CD4-positive, alpha-beta T cell treated with Interleukin-4 for 1 hour (primary cell): Measurements from ENCODE around the gene FANCC.
"Not testable (repeated sequence)": the region's sequence is repeated elsewhere in the genome, so short reads cannot be mapped to it uniquely, and the experiment has no call there.

Source experiments
- DNase-seq, 2 donors: peaks; one replicate each; pipeline ENCODE4 v3.0.0-alpha.2; 2020 to 2022

FANCC gene

DNA sequence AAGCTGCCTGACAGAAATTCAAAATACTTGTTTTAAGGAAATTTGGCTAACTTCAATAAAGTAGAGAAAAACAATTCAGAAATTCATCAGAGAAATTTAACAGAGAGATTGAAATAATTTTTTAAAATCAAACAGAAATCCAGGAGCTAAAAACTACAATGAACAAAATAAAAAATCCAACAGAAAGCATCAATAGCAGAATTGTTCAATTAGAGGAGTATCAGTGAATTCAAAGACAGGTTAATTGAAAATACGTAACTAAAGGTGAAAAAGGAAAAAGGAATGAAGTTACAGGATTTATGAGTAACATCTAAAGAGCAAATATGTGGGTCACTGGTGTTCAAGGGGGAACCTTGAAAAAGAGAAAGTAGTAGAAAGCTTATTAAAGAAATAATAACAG is 36.8 kb downstream of the FANCC start:
- DNase-seq = no peak

DNA sequence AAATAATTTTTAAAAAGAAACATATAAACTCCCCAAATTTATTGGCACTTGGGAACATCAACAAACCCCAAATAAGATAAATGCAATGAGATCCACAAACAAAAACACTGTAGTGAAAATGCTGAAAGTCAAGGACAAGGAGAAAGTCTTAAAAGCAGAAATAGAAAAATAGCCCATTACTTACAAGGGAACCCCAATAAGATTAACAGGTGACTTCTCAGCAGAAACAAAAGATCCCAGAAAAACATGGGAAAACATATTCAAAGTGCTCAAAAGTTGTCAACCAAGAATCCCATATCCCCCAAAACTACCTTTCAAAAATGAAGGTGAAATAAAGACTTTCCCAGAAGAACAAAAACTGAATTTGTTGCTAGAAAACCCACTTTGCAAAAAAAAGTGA is 40.0 kb downstream of the FANCC start:
- DNase-seq = no peak

GRCh38 chr9:95276395-95276954 is 41.0 kb downstream of the FANCC start:
- no peak for DNase-seq

DNA sequence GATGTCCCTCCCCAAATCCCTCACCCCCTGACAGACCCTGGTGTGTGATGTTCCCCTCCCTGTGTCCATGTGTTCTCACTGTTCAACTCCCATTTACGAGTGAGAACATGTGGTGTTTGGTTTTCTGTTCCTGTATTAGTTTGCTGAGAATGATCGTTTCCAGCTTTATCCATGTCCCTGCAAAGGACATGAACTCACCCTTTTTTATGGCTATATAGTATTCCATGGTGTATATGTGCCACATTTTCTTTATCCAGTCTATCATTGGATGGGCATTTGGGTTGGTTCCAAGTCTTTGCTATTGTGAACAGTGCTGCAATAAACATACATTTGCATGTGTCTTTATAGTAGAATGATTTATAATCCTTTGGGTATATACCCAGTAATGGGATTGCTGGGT is 43.3 kb downstream of the FANCC start:
- not testable (repeated sequence) for DNase-seq

- no peak for DNase-seq
These were observed 44.0 kb downstream of the FANCC start for GRCh38 chr9:95273369-95274022.

- no peak for DNase-seq
These were observed 44.7 kb downstream of the FANCC start for GRCh38 chr9:95272830-95273229.

GRCh38 chr9:95270790-95271189 is 46.7 kb downstream of the FANCC start:
- no peak for DNase-seq

DNA sequence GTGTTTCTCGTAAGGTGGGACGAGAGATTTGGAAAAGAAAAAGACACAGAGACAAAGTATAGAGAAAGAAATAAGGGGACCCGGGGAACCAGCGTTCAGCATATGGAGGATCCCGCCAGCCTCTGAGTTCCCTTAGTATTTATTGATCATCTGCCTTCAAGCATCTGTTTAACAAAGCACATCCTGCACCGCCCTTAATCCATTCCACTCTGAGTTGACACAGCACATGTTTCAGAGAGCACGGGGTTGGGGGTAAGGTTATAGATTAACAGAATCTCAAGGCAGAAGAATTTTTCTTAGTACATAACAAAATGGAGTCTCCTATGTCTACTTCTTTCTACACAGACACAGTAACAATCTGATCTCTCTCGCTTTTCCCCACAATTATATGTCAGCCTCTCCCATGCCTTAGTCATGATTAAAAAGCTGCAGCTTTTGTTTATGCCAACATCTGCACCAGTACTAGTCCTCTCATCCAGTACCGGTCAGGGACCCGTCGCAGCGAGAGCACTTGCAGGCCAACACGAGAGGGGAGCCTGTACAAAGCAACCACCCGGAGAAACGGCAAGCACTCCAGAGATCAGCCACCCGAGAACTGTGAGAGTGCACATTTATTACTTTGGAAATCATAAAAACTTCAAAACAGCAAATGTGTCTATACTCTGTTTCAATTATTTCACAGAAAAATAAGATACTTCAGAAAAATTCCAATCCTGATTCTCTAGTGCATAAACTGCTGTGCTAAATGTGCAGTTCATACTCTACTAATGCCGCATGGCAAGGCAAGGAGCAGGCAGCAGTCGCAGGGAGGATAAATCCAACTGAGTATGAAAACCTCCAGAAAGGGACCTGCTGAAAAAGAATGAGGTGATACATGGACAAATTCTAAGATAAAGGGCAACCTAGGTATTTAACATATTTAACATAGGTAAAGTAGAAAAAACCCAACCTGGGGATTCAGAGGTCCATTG is 47.4 kb downstream of the FANCC start:
- DNase-seq = not testable (repeated sequence)

DNA sequence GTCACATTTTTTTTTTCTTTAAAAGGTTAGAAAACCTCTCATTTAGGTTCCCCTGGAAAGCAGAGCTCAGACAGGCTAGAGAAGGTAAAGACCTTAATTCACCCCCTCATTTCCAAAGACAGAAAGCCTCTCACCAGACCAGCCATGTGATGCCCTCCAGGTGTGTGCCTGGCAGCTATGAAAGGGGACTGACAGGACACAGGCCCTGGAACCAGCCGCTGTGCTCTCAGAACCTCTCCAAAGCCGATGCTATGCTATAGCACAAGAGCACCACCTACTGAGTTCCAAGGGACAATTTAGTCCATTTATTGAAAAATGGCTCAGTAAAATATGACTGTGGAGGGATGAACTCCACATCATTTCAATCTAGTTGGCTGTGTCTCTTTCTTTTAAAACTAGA is 48.8 kb downstream of the FANCC start:
- no peak for DNase-seq

DNA sequence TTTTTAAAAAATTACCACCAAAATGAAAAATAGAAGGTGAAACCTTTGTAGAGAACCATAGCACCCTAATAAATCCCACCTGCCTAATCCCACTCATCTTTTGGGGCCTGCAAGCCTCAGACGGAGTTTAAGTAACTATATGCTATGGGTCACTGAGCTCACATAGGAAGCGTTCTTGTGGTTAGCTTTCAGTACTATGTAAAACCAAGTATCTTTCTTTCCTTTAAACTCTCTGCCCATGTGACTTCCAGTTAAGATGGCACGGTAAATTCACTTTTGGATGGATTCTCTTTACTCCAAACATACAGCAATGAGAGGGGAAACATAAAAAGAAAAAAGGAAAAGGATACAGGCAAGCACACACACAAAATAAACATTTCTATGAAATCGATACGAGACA is 50.9 kb downstream of the FANCC start:
- no peak for DNase-seq

GRCh38 chr9:95265960-95266359 is 51.5 kb downstream of the FANCC start:
- no peak for DNase-seq

DNA sequence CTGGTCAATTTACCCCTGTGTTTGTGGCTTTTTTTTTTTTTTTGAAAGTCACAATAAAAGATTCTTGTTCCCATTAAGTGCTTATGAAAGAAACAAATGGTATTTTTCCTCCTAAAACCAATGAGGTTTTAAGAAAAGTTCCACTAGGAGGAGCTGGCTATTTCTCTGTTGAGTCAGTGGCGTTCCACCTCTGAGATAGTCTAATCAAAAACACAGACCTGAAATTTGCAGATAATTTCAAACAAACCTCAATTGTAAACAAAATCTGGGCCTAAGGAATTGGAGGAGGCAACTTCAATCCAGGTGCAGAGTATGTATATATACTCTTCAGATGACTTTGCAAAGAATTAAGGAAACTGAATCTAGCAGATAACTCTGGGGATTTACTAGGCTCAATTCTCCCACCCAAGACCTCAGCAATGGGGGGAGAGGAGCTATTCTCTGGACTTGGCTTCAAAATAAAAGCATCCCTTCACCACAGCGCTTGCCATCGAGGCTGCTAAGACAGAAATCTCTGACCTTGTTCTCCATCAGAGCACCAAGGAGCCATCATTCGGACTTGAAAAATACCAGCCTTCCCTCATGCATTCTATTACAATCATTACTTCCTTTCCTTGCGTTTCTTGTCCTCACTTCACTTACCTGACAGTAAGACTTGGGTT is 52.4 kb downstream of the FANCC start:
- no peak for DNase-seq

DNA sequence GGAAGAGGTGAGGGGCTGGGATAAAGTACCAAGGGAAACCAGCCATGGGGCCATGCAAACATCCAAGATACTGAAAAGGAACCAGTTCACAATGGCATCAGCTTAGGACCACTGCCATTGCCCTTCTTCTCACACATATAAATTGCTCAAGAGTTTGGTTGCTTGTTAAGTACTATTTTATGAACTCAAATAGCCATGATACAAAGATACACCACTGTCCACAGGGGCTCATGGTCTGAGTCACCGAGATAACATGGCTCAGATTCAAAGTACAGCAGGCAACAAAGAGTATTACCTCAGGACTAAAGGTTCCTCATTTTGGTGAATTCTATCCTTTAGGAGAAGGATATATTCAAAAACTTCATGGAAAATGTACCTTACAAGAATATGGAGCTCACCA is 55.6 kb downstream of the FANCC start:
- no peak for DNase-seq

DNA sequence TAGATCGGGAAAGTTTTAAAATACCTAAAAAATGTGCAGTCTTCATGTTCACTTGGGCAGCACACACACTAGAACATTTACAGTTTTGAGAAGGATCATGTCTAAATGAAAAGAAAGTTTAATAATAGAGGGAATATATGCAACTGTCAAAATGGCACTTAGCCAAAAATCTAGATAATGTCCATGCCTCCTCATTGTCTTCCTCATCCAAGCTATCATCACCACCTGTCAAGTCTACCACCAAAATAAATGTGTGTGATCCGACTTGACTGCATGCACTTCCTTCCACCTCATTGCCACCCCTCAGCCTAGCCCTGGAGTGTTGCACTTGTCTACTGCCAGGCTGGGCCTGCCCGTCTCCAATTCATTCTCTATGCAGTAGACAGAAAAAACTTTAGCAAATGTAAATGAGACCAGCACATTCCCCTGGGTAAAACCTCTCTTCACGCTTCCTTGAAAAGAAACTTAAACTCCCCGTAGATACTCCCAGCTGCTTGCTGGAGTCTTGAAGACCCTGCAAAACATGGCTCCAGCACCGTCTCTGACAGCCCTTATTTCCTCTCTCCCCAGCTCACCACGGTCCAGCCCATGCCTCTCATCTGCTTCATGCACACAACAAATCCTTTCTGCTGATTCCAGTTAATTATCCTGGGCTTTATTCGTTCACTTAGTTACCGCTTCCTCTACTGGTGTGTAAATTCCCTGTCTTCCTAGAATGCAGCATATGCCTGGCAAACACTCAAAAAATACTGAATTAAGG is 66.9 kb downstream of the FANCC start:
- DNase-seq = no peak

GRCh38 chr9:95249986-95250385 is 67.5 kb downstream of the FANCC start:
- DNase-seq = no peak

DNA sequence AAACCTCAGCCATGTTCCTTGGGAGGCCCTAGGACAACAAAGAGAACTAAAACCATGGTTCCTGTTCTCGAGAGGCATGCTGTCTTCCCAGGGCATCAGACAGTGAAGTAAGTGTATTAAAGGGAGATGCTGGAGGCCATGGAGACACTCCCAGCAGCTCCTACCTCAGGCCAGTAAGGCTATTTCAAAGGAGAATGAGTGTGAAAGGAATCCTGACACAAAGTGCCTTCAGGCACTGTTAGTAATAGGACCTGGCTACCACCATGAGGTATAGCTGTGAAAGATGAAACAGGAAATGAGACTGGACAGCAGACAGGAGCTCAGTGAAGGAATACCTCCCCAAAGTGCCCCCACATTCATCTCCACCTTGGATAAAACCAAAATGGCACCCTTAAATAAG is 71.0 kb downstream of the FANCC start:
- no peak for DNase-seq

- DNase-seq = no peak
These were observed 74.9 kb downstream of the FANCC start for GRCh38 chr9:95242613-95243012.

DNA sequence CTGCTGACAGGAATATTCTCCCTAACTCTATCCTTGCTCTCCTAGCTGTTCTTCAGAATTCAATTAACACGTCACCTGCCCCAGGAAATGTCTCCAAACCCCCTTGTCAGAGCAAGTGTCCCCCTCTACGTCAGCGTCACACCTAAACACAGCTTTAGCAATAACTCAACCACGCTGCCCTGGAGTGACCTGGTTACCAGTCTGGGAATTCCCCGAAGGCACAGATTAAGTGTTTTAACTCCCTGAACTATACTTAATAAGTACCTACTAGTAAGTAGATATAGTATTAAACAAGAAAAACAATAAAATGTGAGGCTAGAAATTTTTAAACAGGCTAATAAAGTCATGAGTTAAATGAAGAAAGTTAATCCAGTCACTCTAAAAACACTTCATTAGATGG is 78.4 kb downstream of the FANCC start:
- no peak for DNase-seq

- no peak for DNase-seq
These were observed 80.2 kb downstream of the FANCC start for GRCh38 chr9:95237336-95237735.

- DNase-seq = no peak
These were observed 87.5 kb downstream of the FANCC start for GRCh38 chr9:95230046-95230445.

DNA sequence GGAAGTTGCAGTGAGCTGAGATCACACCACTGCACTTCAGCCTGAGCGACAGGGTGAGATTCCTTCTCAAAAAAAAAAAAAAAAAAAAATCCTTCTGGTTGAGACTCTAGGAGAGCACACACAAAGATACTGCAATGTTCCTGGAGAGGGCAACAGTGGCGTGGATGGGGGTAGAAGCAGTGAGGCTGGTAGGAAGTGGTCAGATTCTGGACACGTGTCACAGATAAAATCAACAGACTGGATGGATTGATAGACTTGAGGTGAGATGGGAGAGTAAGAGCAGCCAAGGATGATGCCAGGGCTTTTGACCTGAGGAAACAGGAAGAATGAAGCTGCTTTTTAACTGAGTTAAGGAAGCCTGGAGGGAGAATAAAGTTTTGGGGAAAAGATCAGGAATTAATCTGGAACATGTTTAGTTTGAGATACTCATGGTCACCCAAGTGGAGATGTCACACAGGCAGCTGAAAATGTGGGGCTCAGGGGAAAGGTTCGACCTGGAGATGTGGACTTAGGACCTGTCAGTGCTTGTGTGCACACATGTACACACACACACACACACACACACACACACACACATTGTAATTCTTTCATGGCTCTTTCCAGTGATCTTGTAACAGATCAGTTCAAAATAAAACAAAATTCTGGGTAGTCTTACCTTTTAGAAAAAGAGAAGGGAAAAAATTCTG is 88.1 kb downstream of the FANCC start:
- no peak for DNase-seq

DNA sequence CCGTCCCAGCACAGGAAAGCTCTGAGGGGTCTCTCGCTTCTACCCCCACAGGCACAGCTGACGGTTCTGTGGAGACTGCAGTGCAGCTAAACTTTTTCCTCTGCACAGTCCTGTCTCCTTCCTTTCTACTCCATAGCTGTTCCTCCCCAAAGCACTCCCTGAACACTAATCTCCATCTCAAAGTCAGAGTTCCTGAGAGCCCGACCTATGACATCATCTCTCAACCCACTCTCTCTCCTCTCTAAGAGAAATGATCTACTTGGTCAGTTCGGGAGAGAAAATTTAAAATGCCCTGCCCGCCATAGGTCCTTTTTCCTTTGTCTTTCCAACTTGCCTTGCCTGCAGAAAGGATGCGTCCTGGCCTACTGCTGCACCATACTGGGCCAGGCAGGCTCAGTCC is 90.6 kb downstream of the FANCC start:
- DNase-seq = no peak
